HL-60 (cell line): ENCODE results near the gene SFMBT2.

Experiments used
- DNase-seq, 2 experiments: peaks; one replicate each; pipeline ENCODE4 v3.0.0-alpha.2; 2010 to 2020; ENCODE audit warnings: low read depth in 1 of 2, low spot score in 1 of 2
- H3K27ac ChIP-seq: fragments of 250-450 bp; sonication (Bioruptor Pico); replicated peaks from 2 replicates; pipeline ENCODE4 v1.5.1; 2020; ENCODE audit warnings: mild to moderate bottlenecking, moderate library complexity
- H3K27me3 ChIP-seq: fragments of 250-450 bp; sonication (Bioruptor Pico); 2 replicates; pipeline ENCODE4 v1.5.1; 2021; ENCODE audit warnings: mild to moderate bottlenecking, moderate library complexity; ENCODE audit not compliant: insufficient read depth, poor library complexity, severe bottlenecking
- H3K4me3 ChIP-seq: replicated peaks from 2 replicates; pipeline ENCODE4 v1.5.1; 2011; ENCODE audit warnings: mild to moderate bottlenecking, control low read depth, low read length; ENCODE audit not compliant: insufficient read depth
- GABPA ChIP-seq: IDR thresholded peaks from 2 replicates; pipeline ENCODE4 v1.6.1; 2012; ENCODE audit warnings: low read depth
- POLR2AphosphoS5 ChIP-seq: IDR thresholded peaks from 2 replicates; pipeline ENCODE4 v1.6.1; 2012; ENCODE audit warnings: low read depth
- SPI1 ChIP-seq: IDR thresholded peaks from 2 replicates; pipeline ENCODE4 v1.6.1; 2012; ENCODE audit warnings: low read depth, mild to moderate bottlenecking, borderline replicate concordance
- TF ChIP-seq, protein P1 (sequence below): IDR thresholded peaks from 2 replicates; pipeline ENCODE4 v1.6.1; 2012; ENCODE audit warnings: low read depth; ENCODE audit not compliant: insufficient replicate concordance
- TF ChIP-seq, protein P2 (sequence below): IDR thresholded peaks from one replicate; pipeline ENCODE4 v1.5.1; 2011; ENCODE audit warnings: low read length, control low read depth, inconsistent platforms; ENCODE audit not compliant: insufficient read depth

Gene SFMBT2

DNA sequence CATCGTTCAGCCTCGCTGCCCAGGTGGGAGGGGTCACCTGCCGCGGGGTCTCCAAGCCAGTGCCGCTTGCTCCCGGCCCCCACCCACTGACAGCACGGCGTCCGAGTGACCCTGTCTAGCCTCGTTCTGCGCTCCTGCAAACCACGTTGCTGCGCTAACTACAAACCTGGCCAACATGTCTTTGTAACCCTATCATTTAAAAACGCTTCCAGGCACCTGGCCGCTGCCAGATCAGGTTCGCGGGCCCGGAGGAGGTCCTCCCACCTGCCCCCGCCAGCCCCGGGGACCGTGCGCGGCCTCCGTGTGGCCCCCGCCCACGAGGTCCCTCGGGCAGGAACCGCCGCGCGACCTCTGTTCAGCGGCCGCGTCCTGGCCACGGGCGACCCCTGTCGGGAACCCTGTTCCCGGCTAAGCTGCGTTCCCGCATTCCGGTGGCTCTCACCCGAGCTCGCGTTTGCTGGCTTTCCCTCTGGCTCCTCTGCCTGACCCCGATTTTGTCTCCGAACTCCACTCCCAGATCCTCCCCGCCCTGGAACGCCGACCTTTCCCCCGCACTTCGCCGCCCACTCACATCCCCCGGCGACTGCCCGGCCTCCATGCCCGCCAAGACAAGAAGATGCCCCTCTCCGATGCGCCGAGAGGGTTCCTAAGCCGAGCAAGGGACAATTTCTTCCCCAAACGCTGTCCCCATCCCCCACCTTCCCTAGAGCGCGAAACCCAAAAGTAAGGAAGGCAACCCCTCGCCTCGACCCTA, 2.4 kb downstream of the SFMBT2 start:
- Histone ChIP-seq H3K27me3 (no peaks in the 10 kb centered on the region), H3K4me3 (peak overlapping the region; percentile 63), H3K27ac (peak overlapping the region; percentile 37)
- peak in 1 of 2 experiments; percentile 21 for DNase-seq
- TF ChIP-seq, protein P1, sequence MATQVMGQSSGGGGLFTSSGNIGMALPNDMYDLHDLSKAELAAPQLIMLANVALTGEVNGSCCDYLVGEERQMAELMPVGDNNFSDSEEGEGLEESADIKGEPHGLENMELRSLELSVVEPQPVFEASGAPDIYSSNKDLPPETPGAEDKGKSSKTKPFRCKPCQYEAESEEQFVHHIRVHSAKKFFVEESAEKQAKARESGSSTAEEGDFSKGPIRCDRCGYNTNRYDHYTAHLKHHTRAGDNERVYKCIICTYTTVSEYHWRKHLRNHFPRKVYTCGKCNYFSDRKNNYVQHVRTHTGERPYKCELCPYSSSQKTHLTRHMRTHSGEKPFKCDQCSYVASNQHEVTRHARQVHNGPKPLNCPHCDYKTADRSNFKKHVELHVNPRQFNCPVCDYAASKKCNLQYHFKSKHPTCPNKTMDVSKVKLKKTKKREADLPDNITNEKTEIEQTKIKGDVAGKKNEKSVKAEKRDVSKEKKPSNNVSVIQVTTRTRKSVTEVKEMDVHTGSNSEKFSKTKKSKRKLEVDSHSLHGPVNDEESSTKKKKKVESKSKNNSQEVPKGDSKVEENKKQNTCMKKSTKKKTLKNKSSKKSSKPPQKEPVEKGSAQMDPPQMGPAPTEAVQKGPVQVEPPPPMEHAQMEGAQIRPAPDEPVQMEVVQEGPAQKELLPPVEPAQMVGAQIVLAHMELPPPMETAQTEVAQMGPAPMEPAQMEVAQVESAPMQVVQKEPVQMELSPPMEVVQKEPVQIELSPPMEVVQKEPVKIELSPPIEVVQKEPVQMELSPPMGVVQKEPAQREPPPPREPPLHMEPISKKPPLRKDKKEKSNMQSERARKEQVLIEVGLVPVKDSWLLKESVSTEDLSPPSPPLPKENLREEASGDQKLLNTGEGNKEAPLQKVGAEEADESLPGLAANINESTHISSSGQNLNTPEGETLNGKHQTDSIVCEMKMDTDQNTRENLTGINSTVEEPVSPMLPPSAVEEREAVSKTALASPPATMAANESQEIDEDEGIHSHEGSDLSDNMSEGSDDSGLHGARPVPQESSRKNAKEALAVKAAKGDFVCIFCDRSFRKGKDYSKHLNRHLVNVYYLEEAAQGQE, result no peak
- TF ChIP-seq GABPA (no peak), SPI1 (no peak), POLR2AphosphoS5 (no peak)
- TF ChIP-seq, protein P2, sequence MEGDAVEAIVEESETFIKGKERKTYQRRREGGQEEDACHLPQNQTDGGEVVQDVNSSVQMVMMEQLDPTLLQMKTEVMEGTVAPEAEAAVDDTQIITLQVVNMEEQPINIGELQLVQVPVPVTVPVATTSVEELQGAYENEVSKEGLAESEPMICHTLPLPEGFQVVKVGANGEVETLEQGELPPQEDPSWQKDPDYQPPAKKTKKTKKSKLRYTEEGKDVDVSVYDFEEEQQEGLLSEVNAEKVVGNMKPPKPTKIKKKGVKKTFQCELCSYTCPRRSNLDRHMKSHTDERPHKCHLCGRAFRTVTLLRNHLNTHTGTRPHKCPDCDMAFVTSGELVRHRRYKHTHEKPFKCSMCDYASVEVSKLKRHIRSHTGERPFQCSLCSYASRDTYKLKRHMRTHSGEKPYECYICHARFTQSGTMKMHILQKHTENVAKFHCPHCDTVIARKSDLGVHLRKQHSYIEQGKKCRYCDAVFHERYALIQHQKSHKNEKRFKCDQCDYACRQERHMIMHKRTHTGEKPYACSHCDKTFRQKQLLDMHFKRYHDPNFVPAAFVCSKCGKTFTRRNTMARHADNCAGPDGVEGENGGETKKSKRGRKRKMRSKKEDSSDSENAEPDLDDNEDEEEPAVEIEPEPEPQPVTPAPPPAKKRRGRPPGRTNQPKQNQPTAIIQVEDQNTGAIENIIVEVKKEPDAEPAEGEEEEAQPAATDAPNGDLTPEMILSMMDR, result no peak

DNA sequence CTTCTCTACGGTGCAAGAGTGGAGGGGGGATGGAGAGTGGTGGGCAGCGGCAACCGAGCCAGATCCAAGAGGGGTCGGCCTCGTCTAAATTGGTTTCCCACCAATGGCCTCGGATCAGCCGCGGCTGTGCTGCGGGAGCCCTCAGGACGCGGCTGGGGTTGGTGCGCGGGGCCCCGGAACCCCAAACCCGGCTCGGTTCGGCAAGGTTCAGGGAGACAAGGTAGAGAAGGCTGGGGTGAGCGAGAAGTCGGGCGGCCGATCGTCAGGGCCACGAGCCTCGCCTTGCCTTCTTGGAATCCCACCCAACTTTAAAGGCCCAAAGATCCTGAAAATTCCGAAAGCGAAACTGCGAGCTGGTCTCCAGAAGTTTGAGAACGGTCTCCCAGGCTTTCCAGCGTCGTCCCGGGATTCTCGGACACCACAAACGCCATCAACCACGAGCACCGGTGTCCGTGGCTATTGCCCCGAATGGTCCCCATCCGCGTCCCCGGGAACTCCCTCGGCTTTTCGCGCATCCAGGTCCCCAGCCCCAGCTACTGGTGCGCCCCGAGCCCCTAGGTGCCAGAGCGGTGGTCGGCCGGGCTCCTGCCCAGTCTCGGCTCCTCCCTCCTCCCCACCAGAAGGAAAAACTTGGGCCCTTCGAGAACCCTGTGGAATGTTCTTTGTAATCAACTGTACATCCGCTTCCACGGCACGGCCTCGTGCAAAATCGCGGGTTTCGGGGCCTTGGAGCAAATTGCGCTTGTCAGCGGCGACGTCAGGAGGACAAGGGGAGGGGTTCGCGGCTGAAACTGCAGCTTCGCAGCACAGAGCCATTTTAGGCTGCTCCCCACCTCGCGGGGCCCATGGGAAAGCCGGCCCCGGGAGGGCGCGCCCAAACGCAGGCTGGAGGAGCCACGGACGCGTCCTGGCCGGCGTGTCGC, 3.2 kb downstream of the SFMBT2 start:
- Histone ChIP-seq H3K4me3 (peak overlapping the region; percentile 63), H3K27me3 (no peaks in the 10 kb centered on the region), H3K27ac (no peak overlapping the region)
- TF ChIP-seq GABPA (no peak), POLR2AphosphoS5 (no peak), SPI1 (no peak)
- TF ChIP-seq, protein P1, result no peak
- TF ChIP-seq, protein P2, result no peak
- DNase-seq, result no peak

DNA sequence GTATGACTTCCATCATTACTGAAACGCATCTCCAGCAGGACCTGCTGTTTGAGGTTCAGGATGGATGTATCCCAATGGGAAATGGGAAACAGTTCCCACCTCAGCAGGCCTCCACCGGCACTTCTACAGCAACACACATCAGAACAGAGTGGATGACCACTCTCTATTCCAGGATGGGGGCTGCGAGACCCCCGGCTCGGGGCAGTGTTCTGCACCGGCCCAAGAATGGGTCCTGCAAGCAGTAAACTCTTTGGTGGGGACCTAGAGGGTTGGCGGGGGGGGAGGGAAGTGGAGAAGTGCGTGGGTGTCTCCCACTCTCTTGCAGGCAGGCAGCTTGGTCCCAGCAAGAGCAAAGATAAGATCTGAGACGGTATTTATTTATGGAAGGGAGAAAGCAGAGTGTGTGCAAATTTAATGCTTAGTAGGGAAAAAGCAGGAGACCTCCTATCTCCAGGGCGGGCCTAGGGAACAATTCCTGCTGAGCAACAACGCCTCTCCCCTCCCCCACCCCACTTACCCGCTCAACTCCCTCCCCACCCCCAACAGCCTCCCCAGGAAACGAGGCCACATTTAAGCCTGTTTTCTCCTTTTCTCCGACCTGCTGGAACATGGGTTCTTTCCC, 4.0 kb downstream of the SFMBT2 start:
- TF ChIP-seq SPI1, result no peak
- TF ChIP-seq, protein P2, result no peak
- TF ChIP-seq, protein P1, result no peak
- TF ChIP-seq POLR2AphosphoS5, result no peak
- no peak for TF ChIP-seq GABPA
- H3K27ac ChIP-seq, result no peak overlapping the region
- no peak overlapping the region for H3K4me3 ChIP-seq
- no peaks in the 10 kb centered on the region for H3K27me3 ChIP-seq
- no peak for DNase-seq
